Cardiac fibroblast (primary cell): Measurements from ENCODE around the gene KCTD3.

Source experiments
- DNase-seq, 2 donors: peaks; one replicate each; pipeline versions ENCODE4 v3.0.0 to v3.0.0-alpha.2; 2010; ENCODE audit warnings: low read depth in 2 of 2
- H3K4me3 ChIP-seq, 2 donors: replicated peaks in 1 of 2; 1 replicate in 1 of 2; 2 replicates in 1 of 2; pipeline ENCODE4 v1.5.1; 2011; ENCODE audit warnings: low read depth in 2 of 2, low read length in 2 of 2, mild to moderate bottlenecking in 2 of 2, moderate library complexity in 1 of 2
- TF ChIP-seq, protein P1 (sequence below): IDR thresholded peaks from one replicate; pipeline ENCODE4 v1.5.1; 2011; ENCODE audit warnings: low read depth, mild to moderate bottlenecking, low read length, inconsistent platforms

The KCTD3 gene

DNA sequence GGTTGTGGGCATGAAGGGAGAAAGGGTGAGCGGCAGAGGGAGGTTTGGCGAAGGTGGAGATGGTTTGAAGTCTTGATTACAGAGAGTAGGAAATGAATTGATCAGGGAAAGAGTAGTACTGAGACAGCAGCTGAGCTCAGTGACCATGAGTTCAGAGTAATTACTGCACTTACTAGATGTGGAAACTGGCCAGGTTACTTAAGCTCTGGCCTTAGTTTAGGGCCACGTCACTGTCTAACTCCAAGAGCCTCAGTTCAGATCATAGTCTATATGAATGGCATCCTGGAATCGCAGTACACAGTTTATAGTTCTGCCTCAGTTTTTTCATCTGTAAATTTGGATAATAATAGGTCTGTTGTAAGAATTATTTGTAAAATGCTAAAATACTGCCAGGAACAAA is 78.1 kb downstream of the KCTD3 start:
- no peak overlapping the region for H3K4me3 ChIP-seq
- TF ChIP-seq, protein P1, sequence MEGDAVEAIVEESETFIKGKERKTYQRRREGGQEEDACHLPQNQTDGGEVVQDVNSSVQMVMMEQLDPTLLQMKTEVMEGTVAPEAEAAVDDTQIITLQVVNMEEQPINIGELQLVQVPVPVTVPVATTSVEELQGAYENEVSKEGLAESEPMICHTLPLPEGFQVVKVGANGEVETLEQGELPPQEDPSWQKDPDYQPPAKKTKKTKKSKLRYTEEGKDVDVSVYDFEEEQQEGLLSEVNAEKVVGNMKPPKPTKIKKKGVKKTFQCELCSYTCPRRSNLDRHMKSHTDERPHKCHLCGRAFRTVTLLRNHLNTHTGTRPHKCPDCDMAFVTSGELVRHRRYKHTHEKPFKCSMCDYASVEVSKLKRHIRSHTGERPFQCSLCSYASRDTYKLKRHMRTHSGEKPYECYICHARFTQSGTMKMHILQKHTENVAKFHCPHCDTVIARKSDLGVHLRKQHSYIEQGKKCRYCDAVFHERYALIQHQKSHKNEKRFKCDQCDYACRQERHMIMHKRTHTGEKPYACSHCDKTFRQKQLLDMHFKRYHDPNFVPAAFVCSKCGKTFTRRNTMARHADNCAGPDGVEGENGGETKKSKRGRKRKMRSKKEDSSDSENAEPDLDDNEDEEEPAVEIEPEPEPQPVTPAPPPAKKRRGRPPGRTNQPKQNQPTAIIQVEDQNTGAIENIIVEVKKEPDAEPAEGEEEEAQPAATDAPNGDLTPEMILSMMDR, result no peak
- no peak for DNase-seq

DNA sequence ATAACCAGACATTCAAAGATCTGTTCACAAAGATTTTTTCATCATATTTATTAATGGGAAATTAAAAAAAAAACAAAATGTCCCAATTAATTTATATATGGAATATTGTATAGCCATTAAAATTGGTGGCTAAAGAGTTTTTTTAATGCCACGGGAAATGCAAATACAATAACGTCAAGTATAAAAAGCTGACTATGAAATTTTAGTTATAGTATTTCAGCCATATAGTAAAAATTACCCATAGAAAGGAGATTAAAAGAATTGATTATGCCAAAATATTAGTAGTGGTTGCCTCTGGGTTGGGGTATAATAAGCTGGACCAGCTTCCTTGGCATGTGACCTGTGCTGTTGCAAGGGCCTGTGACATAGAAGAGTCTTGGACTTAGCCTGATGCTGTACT is 78.8 kb downstream of the KCTD3 start:
- TF ChIP-seq, protein P1, result no peak
- H3K4me3 ChIP-seq, result no peak overlapping the region
- DNase-seq, result no peak

DNA sequence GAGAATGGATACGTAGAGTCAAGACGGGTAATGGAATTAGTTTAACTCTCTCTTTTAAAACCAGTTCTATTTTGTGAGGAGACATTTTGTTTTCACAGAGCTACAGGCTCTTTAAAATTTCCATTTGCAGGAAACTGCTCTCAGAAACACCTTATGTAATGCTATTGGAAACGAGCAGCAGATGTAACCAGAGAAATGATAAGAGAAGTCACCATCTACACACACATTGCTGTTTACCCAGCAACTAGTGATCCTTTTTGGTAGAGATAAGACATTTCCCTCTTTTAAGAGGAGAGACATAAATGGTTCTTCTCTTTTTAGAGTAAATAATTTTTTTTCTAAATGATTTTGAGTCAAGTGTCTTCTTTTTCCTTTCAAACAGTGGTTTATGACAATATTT is 80.6 kb downstream of the KCTD3 start:
- DNase-seq, result no peak
- TF ChIP-seq, protein P1, result no peak
- H3K4me3 ChIP-seq, result no peak overlapping the region

DNA sequence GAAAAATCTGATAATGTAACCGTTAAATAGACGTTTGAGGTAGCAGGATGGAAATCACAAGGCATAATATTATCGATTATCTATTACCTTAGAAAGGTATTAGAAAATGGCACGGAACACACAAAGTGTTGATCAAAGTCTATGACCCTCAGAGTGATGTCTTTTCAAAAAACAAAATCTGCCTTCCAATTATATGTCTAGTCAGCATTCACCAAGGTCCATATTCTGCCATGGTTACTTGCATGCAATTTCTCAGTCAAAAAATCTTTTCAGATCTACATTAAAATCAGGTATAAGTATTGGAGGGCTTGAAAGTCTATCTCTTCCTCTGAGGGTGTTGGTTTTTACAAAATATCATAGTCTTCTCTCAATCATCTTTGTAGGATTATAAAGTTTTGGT is 81.9 kb downstream of the KCTD3 start:
- TF ChIP-seq, protein P1, result no peak
- H3K4me3 ChIP-seq, result no peak overlapping the region

DNA sequence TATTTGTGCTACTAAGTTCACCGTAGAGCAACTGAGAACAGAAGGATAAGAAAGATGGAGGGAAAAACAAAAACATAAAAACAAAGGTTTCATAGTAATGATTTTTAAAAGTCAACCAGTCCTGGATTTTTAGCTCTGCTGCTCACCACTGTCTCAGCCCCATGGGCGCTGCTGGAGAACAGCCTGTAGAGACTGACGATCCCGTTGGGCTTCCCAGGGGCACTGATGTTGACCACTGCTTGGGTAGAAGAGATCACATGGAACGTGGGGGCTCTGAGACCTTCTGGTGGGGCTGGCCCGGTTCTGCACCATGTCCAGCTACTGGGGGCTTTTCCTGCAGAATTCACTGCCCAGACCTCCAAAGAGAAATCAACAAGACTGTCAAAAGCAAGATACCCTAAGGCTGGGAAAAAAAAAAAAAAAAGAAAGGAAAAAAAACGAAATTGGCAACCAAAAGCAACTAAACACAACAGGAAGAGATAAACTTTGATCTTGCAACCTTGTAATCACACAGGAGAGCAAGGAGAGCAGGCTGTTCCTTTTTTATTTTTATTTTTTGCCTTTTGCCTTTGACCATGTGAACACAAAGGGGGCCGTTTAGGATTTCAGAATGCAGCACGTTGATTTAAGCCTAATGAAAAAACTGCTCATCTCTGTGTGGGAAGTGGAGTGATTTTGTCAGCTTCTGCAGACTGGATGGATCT is 83.5 kb downstream of the KCTD3 start:
- no peak overlapping the region for H3K4me3 ChIP-seq
- no peak for DNase-seq
- TF ChIP-seq, protein P1, result no peak

More for the DNA sequence above, 81.9 kb downstream of the KCTD3 start:
- no peak for DNase-seq

DNA sequence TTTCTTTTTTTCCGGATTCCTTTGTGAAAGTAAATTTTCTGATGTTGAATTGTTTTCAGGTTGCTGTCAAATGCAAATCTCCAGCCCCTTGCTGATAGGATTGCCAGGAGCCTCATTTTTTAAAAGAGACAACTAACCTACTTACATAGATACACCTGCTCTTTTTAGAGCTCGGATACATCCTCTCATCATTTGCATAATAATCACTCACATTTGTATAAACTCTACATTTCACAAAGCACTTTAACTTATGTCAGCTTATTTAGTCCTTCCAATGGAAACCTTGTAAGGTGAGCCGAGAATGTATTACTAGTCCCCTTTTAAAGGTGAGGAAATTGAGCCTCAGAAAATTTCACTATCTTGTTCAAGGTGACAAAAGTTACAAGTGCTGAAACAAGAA is 84.8 kb downstream of the KCTD3 start:
- no peak for DNase-seq
- no peak overlapping the region for H3K4me3 ChIP-seq
- TF ChIP-seq, protein P1, result no peak

DNA sequence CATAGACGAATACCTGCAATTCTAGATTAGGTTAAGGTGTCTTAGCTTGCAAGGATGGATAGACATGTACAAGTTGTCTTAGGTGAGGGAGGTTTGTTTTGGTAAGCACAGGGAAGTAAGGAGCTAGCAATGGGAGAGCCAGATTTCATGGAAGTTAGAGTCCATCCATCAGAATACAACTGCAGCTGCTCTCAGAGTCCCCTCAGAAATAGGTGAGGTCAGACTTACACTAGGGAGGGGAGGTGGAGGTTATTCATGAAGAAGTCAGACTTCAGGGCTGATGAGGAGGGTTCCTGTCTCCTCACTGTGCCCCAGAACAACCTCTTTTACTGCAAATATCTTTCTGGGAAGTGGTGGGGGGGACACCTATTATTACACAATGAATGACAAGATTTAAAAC is 85.3 kb downstream of the KCTD3 start:
- no peak for DNase-seq
- TF ChIP-seq, protein P1, result no peak
- no peak overlapping the region for H3K4me3 ChIP-seq
